SU-DHL-6 (cell line): ENCODE results near the gene LEP.

ENCODE experiments used
- H2AFZ ChIP-seq: fragments of 200-600 bp; sonication (generic); 2 replicates; pipeline ENCODE4 v1.6.1; 2014; ENCODE audit warnings: low read depth, mild to moderate bottlenecking, moderate library complexity, mixed read lengths, antibody characterized with exemption, low read length; ENCODE audit not compliant: severe bottlenecking
- H3F3A ChIP-seq: fragments of 200-600 bp; shearing (Covaris generic); 2 replicates; pipeline ENCODE4 v1.6.0; 2016; ENCODE audit warnings: antibody characterized with exemption, mild to moderate bottlenecking; ENCODE audit not compliant: insufficient read depth
- H3K27ac ChIP-seq: fragments of 200-600 bp; sonication (generic); 2 replicates; pipeline ENCODE4 v1.5.1; 2016; ENCODE audit warnings: low read depth, mild to moderate bottlenecking, low read length, moderate library complexity, mixed read lengths
- H3K27me3 ChIP-seq: fragments of 200-600 bp; sonication (generic), shearing (Covaris generic); 2 replicates; pipeline ENCODE4 v1.6.0; 2014; ENCODE audit warnings: mild to moderate bottlenecking, low read length
- H3K36me3 ChIP-seq: fragments of 200-600 bp; sonication (generic); 2 replicates; pipeline ENCODE4 v1.6.1; 2014; ENCODE audit warnings: mild to moderate bottlenecking, low read length, mixed read lengths
- H3K4me2 ChIP-seq: fragments of 300-600, 200-600 bp; shearing (Covaris generic), sonication (generic); 2 replicates; pipeline ENCODE4 v1.6.0; 2014; ENCODE audit warnings: low read length, low read depth, mild to moderate bottlenecking; ENCODE audit not compliant: poor library complexity, severe bottlenecking
- H3K4me3 ChIP-seq: fragments of 200-600 bp; sonication (generic); 2 replicates; pipeline ENCODE4 v1.5.1; 2014; ENCODE audit warnings: antibody characterized with exemption, low read length, mild to moderate bottlenecking, mixed read lengths; ENCODE audit not compliant: insufficient read depth, poor library complexity, severe bottlenecking
- H3K79me2 ChIP-seq: fragments of 200-600 bp; sonication (generic); 2 replicates; pipeline ENCODE4 v1.6.1; 2014; ENCODE audit warnings: mild to moderate bottlenecking, low read length, moderate library complexity; ENCODE audit not compliant: insufficient read depth
- H3K9ac ChIP-seq: fragments of 200-600 bp; sonication (generic); 2 replicates; pipeline ENCODE4 v1.7.0; 2014; ENCODE audit warnings: mild to moderate bottlenecking, low read length
- H3K9me2 ChIP-seq: fragments of 200-600 bp; sonication (generic); replicated peaks from 2 replicates; pipeline ENCODE4 v1.6.1; 2014; ENCODE audit warnings: low read length; ENCODE audit not compliant: insufficient read depth
- H3K9me3 ChIP-seq: fragments of 200-600 bp; sonication (generic); 2 replicates; pipeline ENCODE4 v1.6.1; 2014; ENCODE audit warnings: low read length, mixed read lengths; ENCODE audit not compliant: insufficient read depth
- H4K20me1 ChIP-seq: fragments of 200-600 bp; sonication (generic); 2 replicates; pipeline ENCODE4 v1.6.1; 2014; ENCODE audit warnings: low read depth, mild to moderate bottlenecking, antibody characterized with exemption, low read length, moderate library complexity, mixed read lengths
- EZH2phosphoT487 ChIP-seq: fragments of 200-600 bp; sonication (generic), shearing (Covaris generic); conservative IDR thresholded peaks from 2 replicates; pipeline ENCODE4 v1.6.1; 2018; ENCODE audit warnings: mild to moderate bottlenecking, antibody characterized with exemption, low read length, moderate library complexity, mixed read lengths
- TF ChIP-seq, protein P1 (sequence below): fragments of 200-600 bp; sonication (generic); IDR thresholded peaks from one replicate; pipeline ENCODE4 v1.5.1; 2017; ENCODE audit warnings: antibody characterized with exemption, mild to moderate bottlenecking, low read length, moderate library complexity; ENCODE audit not compliant: insufficient read depth, poor library complexity, severe bottlenecking

LEP gene

GRCh38 chr7:128271942-128272481 is 30.9 kb downstream of the LEP start:
- Histone ChIP-seq H3K9me3 (no peaks in the 10 kb centered on the region), H2AFZ (no peak overlapping the region)

GRCh38 chr7:128274246-128274883 is 33.3 kb downstream of the LEP start:
- Histone ChIP-seq H3F3A (no peaks in the 10 kb centered on the region), H4K20me1 (no peaks in the 10 kb centered on the region), H3K9me2 (no peaks in the 10 kb centered on the region)

More at GRCh38 chr7:128271942-128272481, 30.9 kb downstream of the LEP start:
- H3K4me3 ChIP-seq, result no peak overlapping the region
- H3K4me2 ChIP-seq, result no peak overlapping the region
- no peaks in the 10 kb centered on the region for H3F3A ChIP-seq
- no peaks in the 10 kb centered on the region for H3K36me3 ChIP-seq
- H3K27me3 ChIP-seq, result no peaks in the 10 kb centered on the region
- no peaks in the 10 kb centered on the region for H3K9me2 ChIP-seq
- H3K79me2 ChIP-seq, result no peaks in the 10 kb centered on the region
- no peaks in the 10 kb centered on the region for H4K20me1 ChIP-seq
- no peak for TF ChIP-seq EZH2phosphoT487
- TF ChIP-seq, protein P1, sequence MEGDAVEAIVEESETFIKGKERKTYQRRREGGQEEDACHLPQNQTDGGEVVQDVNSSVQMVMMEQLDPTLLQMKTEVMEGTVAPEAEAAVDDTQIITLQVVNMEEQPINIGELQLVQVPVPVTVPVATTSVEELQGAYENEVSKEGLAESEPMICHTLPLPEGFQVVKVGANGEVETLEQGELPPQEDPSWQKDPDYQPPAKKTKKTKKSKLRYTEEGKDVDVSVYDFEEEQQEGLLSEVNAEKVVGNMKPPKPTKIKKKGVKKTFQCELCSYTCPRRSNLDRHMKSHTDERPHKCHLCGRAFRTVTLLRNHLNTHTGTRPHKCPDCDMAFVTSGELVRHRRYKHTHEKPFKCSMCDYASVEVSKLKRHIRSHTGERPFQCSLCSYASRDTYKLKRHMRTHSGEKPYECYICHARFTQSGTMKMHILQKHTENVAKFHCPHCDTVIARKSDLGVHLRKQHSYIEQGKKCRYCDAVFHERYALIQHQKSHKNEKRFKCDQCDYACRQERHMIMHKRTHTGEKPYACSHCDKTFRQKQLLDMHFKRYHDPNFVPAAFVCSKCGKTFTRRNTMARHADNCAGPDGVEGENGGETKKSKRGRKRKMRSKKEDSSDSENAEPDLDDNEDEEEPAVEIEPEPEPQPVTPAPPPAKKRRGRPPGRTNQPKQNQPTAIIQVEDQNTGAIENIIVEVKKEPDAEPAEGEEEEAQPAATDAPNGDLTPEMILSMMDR, result no peak
- H3K27ac ChIP-seq, result no peak overlapping the region
- H3K9ac ChIP-seq, result no peak overlapping the region

DNA sequence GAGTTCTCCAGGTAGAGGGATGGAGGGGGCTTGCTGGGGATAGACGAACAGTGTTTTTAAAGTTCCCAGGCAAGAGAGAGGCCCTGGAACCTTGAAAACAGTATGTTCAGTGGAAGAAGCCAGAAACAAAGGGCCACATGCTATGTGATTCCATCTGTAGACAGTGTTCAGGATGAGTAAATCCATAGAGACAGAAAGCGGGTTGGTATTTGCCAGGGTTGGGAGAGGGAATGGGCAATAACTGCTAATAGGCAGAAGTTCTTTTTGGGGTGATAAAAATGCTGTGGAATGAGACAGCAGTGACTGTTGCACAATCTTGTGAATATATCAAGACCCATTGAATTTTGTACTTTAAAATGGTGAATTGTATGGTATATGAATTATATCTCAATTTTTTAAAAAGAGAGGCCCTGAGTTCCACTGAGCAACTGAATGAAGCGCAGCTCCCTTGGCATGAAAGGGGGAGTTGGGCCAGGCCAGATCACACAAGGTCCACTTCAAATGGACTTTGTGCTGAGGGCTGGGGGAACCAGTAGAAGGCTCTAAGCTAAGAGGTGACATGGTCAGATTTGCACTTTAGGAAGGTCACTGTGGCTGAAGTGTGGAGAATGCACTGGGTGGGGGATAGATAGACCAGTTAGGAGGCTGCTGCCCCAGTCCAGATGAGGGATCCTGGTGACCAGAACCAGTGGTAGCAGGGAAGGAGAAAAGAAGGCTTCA is 34.0 kb downstream of the LEP start:
- Histone ChIP-seq H3K9me2 (no peaks in the 10 kb centered on the region), H3K4me3 (no peak overlapping the region), H3K9ac (no peak overlapping the region), H2AFZ (no peak overlapping the region), H3K27ac (no peak overlapping the region), H3K36me3 (no peaks in the 10 kb centered on the region), H3F3A (no peaks in the 10 kb centered on the region), H3K9me3 (no peaks in the 10 kb centered on the region), H3K4me2 (no peak overlapping the region), H4K20me1 (no peaks in the 10 kb centered on the region), H3K27me3 (no peaks in the 10 kb centered on the region), H3K79me2 (no peaks in the 10 kb centered on the region)
- no peak for TF ChIP-seq EZH2phosphoT487
- TF ChIP-seq, protein P1, result no peak

More at GRCh38 chr7:128274246-128274883, 33.3 kb downstream of the LEP start:
- Histone ChIP-seq H3K36me3 (no peaks in the 10 kb centered on the region), H3K9ac (no peak overlapping the region), H3K4me2 (no peak overlapping the region), H3K4me3 (no peak overlapping the region), H3K79me2 (no peaks in the 10 kb centered on the region), H3K27ac (no peak overlapping the region), H2AFZ (no peak overlapping the region), H3K27me3 (no peaks in the 10 kb centered on the region), H3K9me3 (no peaks in the 10 kb centered on the region)
- no peak for TF ChIP-seq EZH2phosphoT487
- TF ChIP-seq, protein P1, result no peak
